Fibroblast of skin of left biceps (primary cell): ENCODE data around the gene SPATA2.
"Not testable (repeated sequence)": the region's sequence is repeated elsewhere in the genome, so short reads cannot be mapped to it uniquely, and the experiment has no call there.

ENCODE experiments used
- DNase-seq, 2 experiments: peaks; one replicate each; pipeline ENCODE4 v3.0.0-alpha.2; 2013; ENCODE audit warnings: low read depth in 2 of 2

Gene SPATA2

GRCh38 chr20:49915380-49916145 lies at the start of gene SPATA2:
SPATA2 (minus strand) TSS chr20:49915529; CDS start chr20:49908490, 7,039 bp downstream.
- peak; percentile 83 to 85 for DNase-seq

GRCh38 chr20:49961413-49961812 lies 46.1 kb upstream of the SPATA2 start:
- DNase-seq = no peak

DNA sequence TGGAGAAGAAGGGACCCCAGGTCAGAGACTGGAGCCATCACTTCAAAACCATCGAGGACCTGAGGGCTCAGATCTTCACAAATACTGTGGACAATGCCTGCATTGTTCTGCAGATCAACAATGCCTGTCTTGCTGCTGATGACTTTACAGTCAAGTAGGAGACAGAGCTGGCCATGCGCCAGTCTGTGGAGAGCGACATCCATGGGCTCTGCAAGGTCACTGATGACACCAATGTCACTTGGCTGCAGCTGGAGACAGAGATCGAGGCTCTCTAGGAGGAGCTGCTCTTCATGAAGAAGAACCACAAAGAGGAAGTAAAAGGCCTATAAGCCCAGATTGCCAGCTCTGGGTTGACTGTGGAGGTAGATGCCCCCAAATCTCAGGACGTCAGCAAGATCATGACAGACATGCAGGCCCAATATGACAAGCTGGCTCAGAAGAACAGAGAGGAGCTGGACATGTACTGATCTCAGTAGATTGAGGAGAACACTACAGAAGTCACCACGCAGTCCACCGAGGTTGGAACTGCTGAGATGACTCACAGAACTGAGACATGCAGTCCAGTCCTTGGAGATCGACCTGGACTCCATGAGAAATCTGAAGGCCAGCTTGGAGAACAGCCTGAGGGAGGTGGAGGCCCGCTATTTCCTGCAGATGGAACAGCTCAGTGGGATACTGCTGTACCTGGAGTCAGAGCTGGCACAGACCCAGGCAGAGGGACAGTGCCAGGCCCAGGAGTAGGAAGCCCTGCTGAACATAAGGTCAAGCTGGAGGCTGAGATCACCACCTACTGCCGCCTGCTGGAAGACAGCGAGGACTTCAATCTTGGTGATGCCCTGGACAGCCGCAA lies 42.0 kb upstream of the SPATA2 start:
- not testable (repeated sequence) for DNase-seq

DNA sequence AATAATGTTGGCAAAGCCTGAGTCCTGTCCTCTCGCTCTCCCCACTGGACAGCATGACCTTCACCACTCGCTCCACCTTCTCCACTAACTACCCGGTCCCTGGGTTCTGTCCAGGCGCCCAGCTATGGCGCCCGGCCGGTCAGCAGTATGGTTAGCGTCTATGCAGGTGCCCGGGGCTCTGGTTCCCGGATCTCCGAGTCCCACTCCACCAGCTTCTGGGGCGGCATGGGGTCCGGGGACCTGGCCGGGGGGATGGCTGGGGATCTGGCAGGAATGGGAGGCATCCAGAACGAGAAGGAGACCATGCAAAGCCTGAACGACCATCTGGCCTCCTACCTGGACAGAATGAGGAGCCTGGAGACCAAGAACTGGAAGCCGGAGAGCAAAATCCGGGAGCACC lies 41.4 kb upstream of the SPATA2 start:
- DNase-seq = no peak

DNA sequence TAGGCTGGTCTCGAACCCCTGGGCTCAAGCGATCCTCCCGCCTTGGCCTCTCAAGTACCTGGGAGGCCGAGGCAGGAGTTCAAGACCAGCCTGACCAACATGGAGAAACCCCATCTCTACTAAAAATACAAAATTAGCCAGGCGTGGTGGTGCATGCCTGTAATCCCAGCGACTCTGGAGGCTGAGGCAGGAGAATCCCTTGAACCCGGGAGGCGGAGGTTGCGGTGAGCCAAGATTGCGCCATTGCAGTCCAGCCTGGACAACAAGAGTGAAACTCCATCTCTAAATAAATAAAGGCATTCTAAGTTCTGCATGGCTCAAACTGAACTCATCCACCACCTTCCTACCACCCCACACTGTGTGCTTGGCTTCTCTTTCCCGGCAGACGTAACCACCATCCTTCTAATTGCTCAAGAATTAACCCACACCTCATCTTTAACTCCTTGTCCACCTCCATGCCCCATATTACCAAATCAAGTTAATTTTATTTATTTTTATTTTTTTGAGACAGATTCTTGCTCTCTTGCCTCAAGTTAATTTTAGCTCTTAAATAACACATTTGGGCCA lies 40.6 kb upstream of the SPATA2 start:
- DNase-seq = not testable (repeated sequence)

DNA sequence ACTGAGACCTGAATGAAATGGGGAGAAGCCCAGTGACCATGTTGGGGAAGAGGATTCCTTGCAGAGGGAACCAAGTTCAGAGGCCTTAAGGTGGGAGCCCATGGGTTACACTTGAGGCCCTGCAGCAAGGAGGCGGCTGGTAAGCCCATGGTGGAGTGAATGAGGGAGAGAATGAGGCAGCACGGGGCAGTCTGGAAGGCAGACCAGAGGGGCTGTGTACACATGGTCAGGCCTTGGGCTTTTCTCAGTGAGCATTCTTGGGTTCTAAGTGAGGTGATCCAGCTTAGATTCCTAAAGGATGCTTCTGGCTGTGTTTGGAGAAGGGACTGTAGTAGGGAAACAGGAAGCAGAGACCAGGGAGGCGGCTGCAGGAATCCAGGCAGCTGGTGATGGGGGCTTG lies 39.8 kb upstream of the SPATA2 start:
- DNase-seq = no peak

DNA sequence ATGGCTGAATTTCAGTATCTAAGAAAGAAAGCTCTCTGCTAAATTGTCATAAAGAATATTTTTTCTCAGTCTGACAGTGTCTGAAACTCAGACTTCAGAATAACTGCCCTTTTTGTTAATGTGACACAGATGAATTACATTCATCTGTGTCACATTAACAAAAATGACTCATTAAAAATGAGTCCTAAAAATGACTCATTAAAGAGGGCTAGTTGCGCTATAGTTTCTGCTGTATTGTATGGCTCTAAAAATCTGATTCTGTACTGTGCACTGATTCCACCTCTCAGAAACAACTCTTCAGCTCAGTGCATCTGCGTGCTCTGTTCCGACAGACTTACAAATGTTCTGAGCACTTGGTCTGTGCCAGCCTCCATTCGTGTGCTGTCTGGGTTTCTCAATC lies 35.8 kb upstream of the SPATA2 start:
- DNase-seq = peak; percentile 63

DNA sequence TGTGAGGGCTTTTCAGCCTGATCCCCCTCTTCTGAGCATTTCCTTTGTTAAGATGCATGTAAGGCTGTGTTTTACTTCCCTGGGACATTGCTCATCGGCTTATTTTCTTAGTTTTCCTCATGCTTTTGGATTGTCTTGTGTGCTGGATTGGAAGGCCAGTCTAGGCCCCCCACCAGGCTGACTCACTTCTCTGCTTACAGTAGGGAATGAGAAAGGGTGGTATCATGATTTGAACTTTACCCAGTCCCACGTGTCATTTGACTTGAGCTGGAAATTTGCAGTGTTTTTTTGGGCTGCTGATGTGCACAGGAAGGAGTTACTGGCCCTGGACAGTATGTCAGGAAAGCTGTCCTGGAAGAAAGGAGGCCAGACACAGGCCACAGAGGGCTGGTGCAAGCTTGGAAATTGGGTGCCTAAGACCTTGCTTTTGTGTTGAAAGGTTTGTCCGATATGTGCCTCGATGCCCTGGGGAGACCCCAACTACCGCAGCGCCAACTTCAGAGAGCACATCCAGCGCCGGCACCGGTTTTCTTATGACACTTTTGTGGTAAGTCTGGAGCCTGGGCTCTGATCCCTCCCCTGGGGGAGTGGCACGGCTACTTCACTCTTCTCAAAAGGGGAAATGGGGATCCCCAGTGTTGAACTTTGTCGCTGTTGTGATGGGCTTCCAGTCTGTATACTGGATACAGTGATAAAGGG lies 33.6 kb upstream of the SPATA2 start:
- peak; percentile 79 for DNase-seq

DNA sequence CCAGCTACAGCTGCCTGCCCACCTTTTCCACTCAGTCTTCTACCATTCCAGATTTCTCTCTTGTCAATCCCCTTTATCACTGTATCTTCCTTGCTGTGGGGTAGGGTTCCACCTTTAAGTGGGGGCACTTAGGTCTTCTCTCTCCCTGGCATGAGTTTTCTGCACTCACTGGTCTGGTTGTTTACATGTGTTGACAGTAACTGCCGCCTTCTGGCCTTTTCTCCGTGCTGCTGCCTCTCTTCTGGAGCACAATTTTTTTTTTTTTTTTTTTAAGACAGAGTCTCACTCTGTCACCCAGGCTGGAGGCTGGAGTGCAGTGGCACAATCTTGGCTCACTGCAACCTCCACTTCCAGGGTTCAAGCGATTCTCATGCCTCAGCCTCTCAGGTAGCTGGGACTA lies 32.8 kb upstream of the SPATA2 start:
- DNase-seq = no peak

DNA sequence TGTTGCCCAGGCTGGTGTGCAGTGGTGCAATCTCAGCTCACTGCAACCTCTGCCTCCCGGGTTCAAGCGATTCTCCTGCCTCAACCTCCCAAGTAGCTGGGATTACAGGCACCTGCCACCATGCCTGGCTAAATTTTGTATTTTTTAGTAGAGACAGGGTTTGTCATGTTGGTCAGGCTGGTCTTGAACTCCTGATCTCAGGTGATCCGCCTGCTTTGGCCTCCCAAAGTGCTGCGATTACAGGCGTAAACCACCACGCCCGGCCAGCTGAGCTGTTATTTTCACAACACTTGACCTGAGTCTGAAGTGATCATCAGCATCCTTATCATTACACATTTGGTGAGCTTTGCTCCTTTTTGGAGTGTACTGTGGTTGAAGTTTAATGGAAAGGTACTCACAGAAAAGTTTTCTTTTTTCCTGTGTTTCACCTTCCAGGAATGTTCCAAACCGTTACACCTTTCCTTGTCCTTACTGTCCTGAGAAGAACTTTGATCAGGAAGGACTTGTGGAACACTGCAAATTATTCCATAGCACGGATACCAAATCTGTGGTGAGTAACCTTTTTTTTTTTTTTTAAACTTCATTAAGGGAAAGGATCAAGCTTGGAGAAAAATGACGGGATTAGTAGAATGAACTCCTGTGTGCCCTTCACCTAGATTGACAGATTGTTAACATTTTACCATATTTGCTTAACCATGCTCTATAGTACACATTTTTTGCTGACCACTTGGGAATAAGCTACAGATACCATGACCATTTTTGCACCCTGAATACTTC lies 30.6 kb upstream of the SPATA2 start:
- no peak for DNase-seq

DNA sequence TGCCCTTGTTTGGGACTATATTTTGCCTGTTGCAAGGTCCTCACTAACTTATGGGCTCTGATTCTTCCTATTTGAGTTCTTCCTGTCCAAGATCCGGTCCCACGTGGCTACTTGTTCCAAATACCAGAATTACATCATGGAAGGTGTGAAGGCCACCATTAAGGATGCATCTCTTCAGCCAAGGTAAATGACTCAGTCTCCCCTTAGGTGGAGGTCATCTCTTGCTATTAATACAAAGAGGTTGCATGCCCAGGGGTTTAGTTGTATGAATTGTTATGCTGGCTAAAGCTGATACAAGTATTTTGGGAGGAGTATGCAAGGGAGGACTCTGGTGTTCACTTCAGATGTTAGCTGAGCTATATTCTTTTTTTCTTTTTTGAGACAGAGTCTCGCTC lies 30.0 kb upstream of the SPATA2 start:
- DNase-seq = no peak

DNA sequence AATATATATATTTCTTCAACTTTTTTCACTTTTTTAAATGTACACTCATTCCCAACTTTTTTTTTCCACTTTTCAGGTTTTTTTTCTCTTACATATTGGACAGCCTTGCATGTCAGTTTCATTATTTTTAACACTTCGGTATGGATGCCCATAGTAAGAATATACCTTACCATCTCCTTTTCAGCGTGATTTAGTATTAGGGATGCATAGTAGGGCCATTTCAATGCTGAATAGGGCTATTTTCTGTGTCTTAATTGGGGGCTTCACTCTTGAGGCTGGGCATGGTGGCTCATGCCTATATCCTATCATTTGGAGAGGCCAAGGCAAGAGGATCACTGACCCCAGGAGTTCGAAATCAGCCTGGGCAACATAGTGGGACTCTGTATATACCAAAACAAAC lies 27.6 kb upstream of the SPATA2 start:
- DNase-seq = no peak

GRCh38 chr20:49942303-49942702 lies 27.0 kb upstream of the SPATA2 start:
- no peak for DNase-seq

- no peak for DNase-seq
Observed at GRCh38 chr20:49941456-49941855, 26.1 kb upstream of the SPATA2 start.

GRCh38 chr20:49938173-49939163 lies 23.1 kb upstream of the SPATA2 start:
- DNase-seq = peak; percentile 43 to 46

- no peak for DNase-seq
Observed at GRCh38 chr20:49937027-49937929, 21.9 kb upstream of the SPATA2 start.

DNA sequence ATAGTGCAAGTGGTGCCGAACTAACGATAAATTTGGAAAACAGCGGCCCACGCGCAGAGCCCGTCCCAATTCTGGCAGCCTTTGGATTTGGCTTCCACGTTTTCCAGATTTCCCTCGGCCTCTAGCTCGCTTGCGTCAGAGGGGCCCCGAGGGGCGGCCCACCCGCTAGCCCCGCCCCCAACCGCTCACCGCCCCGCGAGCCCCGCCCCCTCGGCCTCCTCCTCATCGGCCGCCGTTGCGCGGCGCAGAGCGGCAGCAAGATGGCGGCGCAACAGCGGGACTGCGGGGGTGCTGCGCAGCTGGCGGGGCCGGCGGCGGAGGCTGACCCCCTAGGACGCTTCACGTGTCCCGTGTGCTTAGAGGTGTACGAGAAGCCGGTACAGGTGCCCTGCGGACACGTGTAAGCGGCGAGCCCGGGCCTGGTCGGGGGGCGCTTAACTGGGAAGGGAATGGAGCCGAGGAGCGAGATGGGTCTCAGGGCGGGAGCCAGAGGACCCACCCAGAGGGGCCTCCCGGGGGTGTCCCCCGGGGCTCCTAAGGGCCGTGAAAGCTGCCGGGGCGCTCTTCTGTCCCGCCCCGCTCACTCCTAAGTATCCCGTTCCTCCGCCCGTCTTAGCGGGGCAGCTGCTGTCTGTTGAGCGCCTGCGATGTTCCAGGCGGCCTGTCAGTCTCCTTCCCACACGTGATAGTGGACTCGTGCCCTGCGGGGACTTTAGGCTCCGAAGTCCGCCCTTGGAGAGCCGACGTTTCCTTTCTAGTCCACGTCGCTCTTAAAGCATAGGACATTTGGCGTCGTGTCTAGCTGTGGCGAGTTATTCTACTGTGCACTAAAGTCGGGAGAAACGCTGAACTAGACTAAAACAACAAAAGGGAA lies 21.1 kb upstream of the SPATA2 start, which contains the start of gene RNF114:
RNF114 (plus strand) TSS at position 245 of the 874 bp plus-strand sequence; CDS start at position 261, 16 bp downstream.
- peak; percentile 76 to 77 for DNase-seq

GRCh38 chr20:49935746-49936152 lies 20.4 kb upstream of the SPATA2 start:
- no peak for DNase-seq
